HepG2 (cell line): ENCODE measurements around the gene LRP5. TPM values are rescaled to one million over a fixed set of nuclear protein-coding genes. Genes with fewer than 3 reads are reported as not detected.

Experiments used
- ATAC-seq: fragments of 200-7000 bp; cut with Tn5 transposase; 3 replicates; pipeline ENCODE4 v1.9.1; 2020; ENCODE audit warnings: mild to moderate bottlenecking, moderate library complexity
- BruUV-seq: library from RNA; stranded (reverse); fragments of 400-500 nt; replicated peaks from 2 replicates; lab custom pipeline; 2021; lab: Mats Ljungman, UMichigan
- CTCF ChIA-PET: fragments of 300-600 bp; formaldehyde crosslinking; extraction: SDS; loops from one replicate; lab custom pipeline; 2021; ENCODE audit warnings: low total read pairs, inconsistent platforms, low intra/inter-chr PET ratio; lab: Yijun Ruan, JAX
- POLR2A ChIA-PET: fragments of 350-600 bp; sonication (Branson Sonifier 250); formaldehyde crosslinking; loops from one replicate; lab custom pipeline; 2020; ENCODE audit warnings: antibody characterized with exemption, inconsistent platforms; lab: Yijun Ruan, JAX
- DNase-seq: peaks from one replicate; pipeline ENCODE4 v3.0.0-alpha.2; 2015; ENCODE audit warnings: low spot score
- FAIRE-seq: peaks from 3 replicates; lab custom pipeline; 2011; peaks lifted over from hg19 to GRCh38; lab: Jason Lieb, UNC
- H2AFZ ChIP-seq: one replicate; pipeline ENCODE4 v1.6.1; 2011; ENCODE audit warnings: low read length, inconsistent platforms
- H3K27ac ChIP-seq: fragments of 300-600 bp; 3 replicates; pipeline ENCODE4 v1.8.0; 2011; ENCODE audit warnings: mixed run types, mild to moderate bottlenecking, mixed read lengths, low read length, inconsistent platforms; ENCODE audit not compliant: insufficient read depth; ENCODE audit errors: extremely low read length
- H3K27me3 ChIP-seq, 2 experiments: fragments of 200-600 bp in 1 of 2; 2 replicates in 1 of 2; 3 replicates in 1 of 2; pipeline versions ENCODE4 v1.6.0 to v1.8.0; 2011; ENCODE audit warnings: low read length in 2 of 2, mild to moderate bottlenecking in 2 of 2, moderate library complexity in 2 of 2, inconsistent platforms in 1 of 2; ENCODE audit not compliant: insufficient read depth in 2 of 2, control insufficient read depth in 1 of 2
- H3K36me3 ChIP-seq, 2 experiments: fragments of 200-600 bp in 1 of 2; replicated peaks in 1 of 2; 2 replicates in 1 of 2; 3 replicates in 1 of 2; pipeline versions ENCODE4 v1.5.1 to v1.8.0; 2011; ENCODE audit warnings: low read length in 2 of 2, inconsistent platforms in 1 of 2; ENCODE audit not compliant: insufficient read depth in 2 of 2, control insufficient read depth in 1 of 2
- H3K4me1 ChIP-seq: 2 replicates; pipeline ENCODE4 v1.5.1; 2012; ENCODE audit warnings: low read length, inconsistent platforms; ENCODE audit not compliant: insufficient read depth
- H3K4me2 ChIP-seq: 2 replicates; pipeline ENCODE4 v1.6.0; 2011; ENCODE audit warnings: low read depth, low read length, inconsistent platforms
- H3K4me3 ChIP-seq, 3 experiments: fragments of 200-600 bp in 1 of 3; sonication (generic), shearing (Covaris generic) in 1 of 3; replicated peaks in 1 of 3; 2 replicates each; pipeline ENCODE4 v1.5.1; 2011 to 2016; ENCODE audit warnings: low read length in 3 of 3, inconsistent platforms in 2 of 3, low read depth in 2 of 3, mild to moderate bottlenecking in 2 of 3, control low read depth in 1 of 3, mixed read lengths in 1 of 3; ENCODE audit not compliant: insufficient read depth in 1 of 3
- H3K79me2 ChIP-seq: one replicate; pipeline ENCODE4 v1.6.1; 2011; ENCODE audit warnings: low read length, inconsistent platforms; ENCODE audit not compliant: insufficient read depth
- H3K9ac ChIP-seq: 2 replicates; pipeline ENCODE4 v1.6.0; 2011; ENCODE audit warnings: mild to moderate bottlenecking, low read depth, low read length, inconsistent platforms; ENCODE audit not compliant: insufficient read depth
- H3K9me3 ChIP-seq: 2 replicates; pipeline ENCODE4 v1.5.1; 2012; ENCODE audit warnings: mild to moderate bottlenecking, low read length
- H4K20me1 ChIP-seq: 2 replicates; pipeline ENCODE4 v1.6.0; 2011; ENCODE audit warnings: inconsistent platforms, mild to moderate bottlenecking, low read length, moderate library complexity; ENCODE audit not compliant: insufficient read depth
- BRF2 ChIP-seq: sonication (generic); formaldehyde crosslinking; IDR thresholded peaks from 2 replicates; pipeline ENCODE4 v1.8.1; 2022; ENCODE audit warnings: mild to moderate bottlenecking, missing genetic modification reagents
- ELF1 ChIP-seq: sonication (generic); formaldehyde crosslinking; IDR thresholded peaks from 2 replicates; pipeline ENCODE4 v1.4.0; 2020; ENCODE audit warnings: missing genetic modification reagents
- HBP1 ChIP-seq: IDR thresholded peaks from 2 replicates; pipeline ENCODE4 v1.6.1; 2016; ENCODE audit warnings: low read depth, control low read depth
- HES4 ChIP-seq: sonication (generic); formaldehyde crosslinking; IDR thresholded peaks from 2 replicates; pipeline ENCODE4 v1.9.0; 2021; ENCODE audit warnings: mild to moderate bottlenecking, missing genetic modification reagents, borderline replicate concordance
- IRF9 ChIP-seq: sonication (generic); formaldehyde crosslinking; IDR thresholded peaks from 2 replicates; pipeline ENCODE4 v1.8.0; 2022; ENCODE audit warnings: missing genetic modification reagents, mild to moderate bottlenecking, borderline replicate concordance
- KAT8 ChIP-seq: IDR thresholded peaks from 2 replicates; pipeline ENCODE4 v1.6.1; 2016; ENCODE audit warnings: missing genetic modification reagents, missing compliant biosample characterization
- MEIS2 ChIP-seq: sonication (generic); formaldehyde crosslinking; IDR thresholded peaks from 2 replicates; pipeline ENCODE4 v1.9.0; 2021; ENCODE audit warnings: mild to moderate bottlenecking, missing genetic modification reagents
- PHF8 ChIP-seq: sonication (generic); formaldehyde crosslinking; IDR thresholded peaks from 2 replicates; pipeline ENCODE4 v1.5.0; 2020; ENCODE audit warnings: missing genetic modification reagents
- SETDB1 ChIP-seq: sonication (generic); formaldehyde crosslinking; IDR thresholded peaks from 2 replicates; pipeline ENCODE4 v1.5.1; 2020; ENCODE audit warnings: missing genetic modification reagents, mild to moderate bottlenecking, borderline replicate concordance
- ZNF160 ChIP-seq: sonication (generic); formaldehyde crosslinking; IDR thresholded peaks from 2 replicates; pipeline ENCODE4 v1.8.0; 2022; ENCODE audit warnings: mild to moderate bottlenecking, inconsistent platforms, missing genetic modification reagents
- ZNF225 ChIP-seq: sonication (generic); formaldehyde crosslinking; IDR thresholded peaks from 2 replicates; pipeline ENCODE4 v1.4.0; 2020; ENCODE audit warnings: mild to moderate bottlenecking, missing genetic modification reagents
- ZNF263 ChIP-seq: sonication (generic); formaldehyde crosslinking; IDR thresholded peaks from 2 replicates; pipeline ENCODE4 v1.4.0; 2020; ENCODE audit warnings: missing genetic modification reagents
- ZNF574 ChIP-seq: sonication (generic); formaldehyde crosslinking; IDR thresholded peaks from 2 replicates; pipeline ENCODE4 v1.4.0; 2020; ENCODE audit warnings: missing genetic modification reagents
- WGBS: methylation state at CpG from one replicate; pipeline ENCODE4 v1.1.6; 2017; ENCODE audit warnings: low lambda C conversion rate; 5-methylcytosine and 5-hydroxymethylcytosine counted together
- in situ Hi-C: cut with HindIII; loops from 2 replicates; pipeline ENCODE4 v1.10.0; 2017; ENCODE audit warnings: low pct_unique_long_range_greater_than_20kb; ENCODE audit not compliant: extremely low pct_ligation_motif_present
- intact Hi-C: fragments of 100-400 bp; cut with micrococcal nuclease; formaldehyde crosslinking; loops from one replicate; pipeline ENCODE4 v1.10.0; 2022; ENCODE audit not compliant: unreplicated experiment
- polyA plus RNA-seq, 8 experiments: library from polyadenylated mRNA; depleted of rRNA in 3 of 8; stranded (reverse) in 7 of 8; unstranded in 1 of 8; fragments of >200 nt; fragmentation: Illumina TruSeq in 4 of 8; extraction: Trizol in 4 of 8; gene quantifications; 2 replicates each; pipeline versions ENCODE4 v1.2.1 to v1.2.3, GENCODE V29; 2011 to 2016; ENCODE audit warnings: low read depth in 4 of 8, missing spikeins in 1 of 8, mixed read lengths in 1 of 8; ENCODE audit not compliant: insufficient read depth in 1 of 8
- total RNA-seq, 5 experiments: library from RNA; depleted of rRNA; stranded (reverse); fragments of >200 nt; fragmentation: Illumina TruSeq; extraction: Trizol; gene quantifications; 2 replicates each; pipeline ENCODE4 v1.2.3, GENCODE V29; 2016; ENCODE audit warnings: low read depth in 1 of 5

Gene LRP5
- total and polyA plus RNA-seq, 2 of the 13 experiments (the other 11 are each of a cell fraction or from before 2014, with no cell fraction given) = 40.4 to 64.0 TPM

- TF ChIP-seq IRF9 (CRISPR knock-in tag) (peak; percentile 50; the same call in 1 of the 2 replicates), KAT8 (CRISPR knock-in tag) (peak; percentile 82)
Measured at GRCh38 chr11:68459886-68460740, 147.7 kb downstream of the LRP5 start (continued).

GRCh38 chr11:68460741-68461574 is 148.6 kb downstream of the LRP5 start, which contains the start of gene PPP6R3:
Gene PPP6R3, plus strand, starts transcription at chr11:68460752. Its CDS starts 76,913 bp downstream, at chr11:68537665.
- FAIRE-seq (no peak), DNase-seq (no peak), ATAC-seq (no peak; the same call in 2 of the 3 replicates)
- Histone ChIP-seq H3K4me1 (peaks cover 78% of the 10 kb centered on the region), H3K4me2 (peak within 1 kb of the TSS; percentile 98), H3K36me3 (no peaks in the 10 kb centered on the region; a peak in 1 of 5 replicates), H3K27ac (peak within 1 kb of the TSS; percentile 97), H3K79me2 (peaks cover 50% of the 10 kb centered on the region), H3K4me3 (peak within 1 kb of the TSS; percentile 83 to 95 (median 94)), H3K9me3 (no peaks in the 10 kb centered on the region), H3K9ac (peak within 1 kb of the TSS; percentile 96), H2AFZ (peak within 1 kb of the TSS; percentile 81), H4K20me1 (peaks cover 42% of the 10 kb centered on the region), H3K27me3 (no peaks in the 10 kb centered on the region; a peak in 1 of 5 replicates)
- WGBS = 0% methylated on average over 2 of the region's 92 CpGs
- no TSS peak for BruUV-seq
- in situ Hi-C loops = no loop called here
- ChIA-PET CTCF (no interaction called here), POLR2A (interaction anchor here (0.7 to 1.7 kb wide), 10 partner anchors 7 to 245 kb away, joined by 3 to 10 read pairs (median 4); partner anchors contain the start of gene C11orf24)
- intact Hi-C loops = no loop called here
- TF ChIP-seq MEIS2 (CRISPR knock-in tag) (peak; percentile 30; the same call in 1 of the 2 replicates), HES4 (CRISPR knock-in tag) (peak; percentile 18; the same call in 1 of the 2 replicates), ZNF225 (no peak), SETDB1 (CRISPR knock-in tag) (no peak), PHF8 (CRISPR knock-in tag) (peak; percentile 57; the same call in 1 of the 2 replicates), ZNF160 (CRISPR knock-in tag) (peak; percentile 44; the same call in 1 of the 2 replicates), BRF2 (CRISPR knock-in tag) (no peak), ZNF263 (CRISPR knock-in tag) (0 out of 2 replicates have a peak, but pooled peaks have one; percentile 14), ZNF574 (peak; percentile 38; the same call in 1 of the 2 replicates), ELF1 (CRISPR knock-in tag) (no peak), HBP1 (CRISPR knock-in tag) (peak; percentile 78)
